SK-N-SH treated with all-trans-retinoic acid at 6 μM for 48 hours (cell line): ENCODE data around the gene FOXL1.
"Not testable (repeated sequence)": the region's sequence is repeated elsewhere in the genome, so short reads cannot be mapped to it uniquely, and the experiment has no call there.

Experiments used
- ARNTL ChIP-seq: fragments of 450-650 bp; formaldehyde crosslinking; IDR thresholded peaks from 2 replicates; pipeline ENCODE4 v1.5.0; 2020; ENCODE audit warnings: low read depth, mild to moderate bottlenecking, moderate library complexity, borderline replicate concordance
- BACH2 ChIP-seq: fragments of 250-450 bp; sonication (Bioruptor Pico); IDR thresholded peaks from 2 replicates; pipeline ENCODE4 v1.9.0; 2021; ENCODE audit warnings: mild to moderate bottlenecking, borderline replicate concordance
- CREB5 ChIP-seq: fragments of 250-450 bp; sonication (Bioruptor Pico); IDR thresholded peaks from 2 replicates; pipeline ENCODE4 v1.5.1; 2020; ENCODE audit warnings: low read depth, mild to moderate bottlenecking, moderate library complexity
- CSRNP3 ChIP-seq: fragments of 250-450 bp; sonication (Bioruptor Pico); IDR thresholded peaks from 2 replicates; pipeline ENCODE4 v1.5.1; 2021; ENCODE audit warnings: mild to moderate bottlenecking, moderate library complexity
- ISL1 ChIP-seq: fragments of 250-450 bp; sonication (Bioruptor Pico); IDR thresholded peaks from 2 replicates; pipeline ENCODE4 v2.1.2; 2022; ENCODE audit warnings: mild to moderate bottlenecking, moderate library complexity
- OSR1 ChIP-seq: fragments of 250-450 bp; sonication (Bioruptor Pico); IDR thresholded peaks from 2 replicates; pipeline ENCODE4 v1.8.0; 2022; ENCODE audit warnings: moderate library complexity, mild to moderate bottlenecking, inconsistent platforms
- PATZ1 ChIP-seq: fragments of 250-450 bp; sonication (Bioruptor Pico); IDR thresholded peaks from 2 replicates; pipeline ENCODE4 v1.8.0; 2020; ENCODE audit warnings: mild to moderate bottlenecking, moderate library complexity, borderline replicate concordance
- RARB ChIP-seq: fragments of 250-450 bp; sonication (Bioruptor Pico); IDR thresholded peaks from 2 replicates; pipeline ENCODE4 v1.8.0; 2021; ENCODE audit warnings: mild to moderate bottlenecking, moderate library complexity
- ZFP3 ChIP-seq: fragments of 250-450 bp; sonication (Bioruptor Pico); IDR thresholded peaks from 2 replicates; pipeline ENCODE4 v1.5.0; 2020; ENCODE audit warnings: mild to moderate bottlenecking, moderate library complexity
- ZNF565 ChIP-seq: fragments of 450-650 bp; formaldehyde crosslinking; conservative IDR thresholded peaks from 2 replicates; pipeline ENCODE4 v1.5.0; 2020; ENCODE audit warnings: low read depth, mild to moderate bottlenecking, moderate library complexity
- ZNF70 ChIP-seq: fragments of 450-650 bp; formaldehyde crosslinking; IDR thresholded peaks from 2 replicates; pipeline ENCODE4 v1.5.0; 2020; ENCODE audit warnings: mild to moderate bottlenecking, moderate library complexity

- not testable (repeated sequence) for TF ChIP-seq OSR1 (CRISPR knock-in tag); CSRNP3 (CRISPR knock-in tag); ZFP3 (CRISPR knock-in tag); ZNF565 (CRISPR knock-in tag); ARNTL (CRISPR knock-in tag); RARB (CRISPR knock-in tag); CREB5; PATZ1; ISL1; ZNF70 (CRISPR knock-in tag); BACH2 (CRISPR knock-in tag)
These were observed 9.6 kb downstream of the FOXL1 start for GRCh38 chr16:86587955-86588354.
